ENCODE results near the gene ANGEL2. TPM values are rescaled to one million over a fixed set of nuclear protein-coding genes. Genes with fewer than 3 reads are reported as not detected.
"Not testable (repeated sequence)": the region's sequence is repeated elsewhere in the genome, so short reads cannot be mapped to it uniquely, and the experiment has no call there.

ANGEL2 gene
- total RNA-seq, 2 experiments from 2014 or later, result 38.0 to 38.1 TPM

DNA sequence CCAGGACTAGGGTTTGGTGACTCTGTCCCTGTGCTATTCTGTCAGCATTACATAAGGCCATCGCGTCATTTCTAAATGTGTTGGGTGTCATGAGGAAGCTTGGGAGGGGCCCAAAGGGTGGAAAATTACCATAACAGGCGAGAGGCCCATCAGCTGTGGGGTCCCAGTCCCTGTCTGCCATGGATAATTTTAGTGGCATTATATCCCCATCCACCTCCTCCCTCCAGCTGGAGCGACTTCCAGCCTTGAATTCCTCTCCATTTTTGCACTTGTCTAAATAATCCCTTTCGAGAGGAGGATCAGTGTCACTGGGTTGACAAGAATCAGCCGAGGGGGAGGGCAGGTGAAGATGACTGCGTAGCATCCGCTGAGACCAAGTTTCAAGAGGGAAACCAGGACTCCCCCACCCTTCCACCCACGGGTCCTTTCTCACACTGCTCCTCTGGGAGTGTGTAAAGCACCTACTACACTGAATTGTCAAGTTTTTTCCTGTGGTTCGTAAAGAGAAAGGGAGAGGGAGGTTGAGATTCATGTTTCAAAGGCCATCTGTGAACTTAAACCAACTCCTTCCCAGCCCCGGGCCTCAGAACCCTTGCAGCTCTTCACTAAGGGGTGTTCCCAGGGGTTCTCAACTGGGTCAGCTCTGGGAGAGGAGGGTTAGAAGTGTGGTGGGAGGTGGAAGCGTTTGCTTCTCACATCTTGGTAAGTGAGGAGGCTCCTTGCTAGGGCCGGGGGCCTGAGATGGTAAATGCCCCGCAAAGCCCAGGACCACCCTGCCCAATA, 36.1 kb downstream of the ANGEL2 start:
- ChIA-PET POLR2A (no interaction called here), CTCF (interaction anchor here (0.8 to 1.1 kb wide), 2 partner anchors 33 to 116 kb away, joined by 3 read pairs; no protein-coding TSS in a partner anchor)

DNA sequence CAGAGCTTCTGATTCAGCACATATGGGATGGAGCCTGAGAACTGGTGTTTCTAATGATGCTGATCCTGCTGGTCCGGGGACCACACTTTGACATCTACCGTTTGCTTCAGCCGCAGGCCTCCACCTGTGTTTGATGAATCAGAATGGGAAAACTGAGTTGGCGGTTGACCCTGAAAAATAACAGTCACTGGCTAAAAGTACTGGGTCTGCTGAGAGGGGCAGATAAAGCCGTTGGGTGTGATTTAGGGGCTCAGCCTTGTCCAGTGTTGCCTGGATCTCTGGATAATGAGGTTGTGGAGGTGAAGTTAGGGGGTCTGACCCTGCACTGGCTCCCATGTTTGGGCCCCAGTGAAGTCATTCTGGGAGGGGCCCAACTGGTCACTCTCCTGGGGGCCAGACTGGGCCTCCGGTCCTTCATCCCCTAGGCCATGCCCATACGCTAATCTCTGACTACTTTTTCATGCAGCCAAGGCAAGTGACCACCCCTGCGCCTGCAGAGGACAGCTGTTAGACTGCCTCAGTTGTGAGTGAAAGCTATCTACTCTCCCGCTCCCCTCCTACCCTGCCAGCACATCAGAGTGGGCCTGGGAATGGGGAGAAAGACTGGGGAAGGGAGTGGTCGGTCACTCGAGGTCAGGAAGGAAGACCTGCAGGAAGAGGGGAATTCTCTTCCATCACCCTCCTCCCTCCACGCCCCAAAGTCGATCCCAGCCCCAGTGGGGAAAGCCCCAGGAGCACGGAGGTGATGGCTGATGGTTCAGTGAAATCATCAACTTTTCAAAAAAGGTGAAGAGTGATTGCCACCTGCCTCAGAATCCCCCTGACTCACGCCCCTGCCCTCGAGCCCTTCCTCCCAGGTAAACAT, 37.7 kb downstream of the ANGEL2 start:
- POLR2A ChIA-PET, result no interaction called here
- CTCF ChIA-PET, result interaction anchor here (1.1 kb wide), 1 partner anchor 20 kb away, joined by 3 read pairs; no protein-coding TSS in a partner anchor

- ChIA-PET POLR2A (no interaction called here), CTCF (no interaction called here)
Measured at GRCh38 chr1:212976586-212976985, 39.1 kb downstream of the ANGEL2 start.

DNA sequence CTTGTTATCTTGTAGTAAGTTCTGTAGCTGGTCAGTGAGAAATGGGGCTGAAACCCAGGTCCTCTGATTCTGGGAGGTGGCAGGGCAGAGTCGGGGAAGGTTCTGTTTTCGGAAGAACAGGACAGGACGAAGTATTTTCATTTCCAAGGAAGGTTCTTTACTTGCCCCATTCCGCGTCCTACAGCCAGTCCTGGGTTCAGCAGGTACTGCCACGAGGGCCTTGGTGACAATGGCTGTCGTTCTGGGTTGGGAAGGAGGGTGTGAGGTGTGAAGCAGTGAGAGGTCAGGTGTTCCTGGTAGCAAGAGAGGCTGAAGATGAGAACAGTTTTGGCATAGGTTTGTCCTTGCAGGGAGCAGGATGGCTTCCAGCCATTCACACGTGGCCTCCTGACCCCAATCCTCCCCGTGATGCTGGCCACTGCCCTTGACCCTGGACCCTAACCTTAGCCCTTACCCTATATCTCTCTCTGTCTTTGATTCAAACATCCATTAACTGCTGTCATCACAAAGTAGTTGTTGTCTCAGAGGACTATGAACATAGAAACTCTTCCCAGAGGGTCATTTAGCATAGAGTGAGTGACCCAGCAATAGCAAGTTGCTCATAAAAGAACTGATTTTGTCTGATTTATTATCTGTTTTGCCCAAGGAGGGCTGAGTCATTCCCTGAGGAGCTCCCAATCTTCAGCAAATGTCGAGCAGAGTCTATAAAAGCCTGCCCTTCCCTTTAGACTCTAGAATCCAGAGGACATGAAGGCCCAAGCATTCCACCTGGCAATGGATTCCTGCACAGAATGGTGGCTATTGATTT, 40.4 kb downstream of the ANGEL2 start:
- CTCF ChIA-PET, result no interaction called here
- POLR2A ChIA-PET, result no interaction called here

DNA sequence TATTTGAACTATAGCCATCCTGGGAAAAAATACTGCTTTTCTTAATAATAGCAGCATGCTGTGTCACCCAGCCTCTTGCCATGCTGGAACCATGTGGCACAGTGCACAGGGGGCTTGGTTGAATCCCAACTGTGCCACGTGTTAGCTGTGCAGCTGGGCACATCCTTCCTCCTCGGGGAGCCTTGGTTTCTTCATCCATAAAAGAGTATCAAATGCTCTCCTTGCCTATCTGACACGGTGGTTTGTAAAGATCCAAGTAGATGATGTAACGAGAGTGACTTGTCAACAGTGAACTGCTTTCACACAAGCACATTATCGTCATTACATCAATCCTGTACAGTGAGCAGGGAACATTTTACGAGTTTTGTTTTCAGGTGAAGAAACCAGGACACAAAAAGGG, 41.0 kb downstream of the ANGEL2 start:
- POLR2A ChIA-PET, result no interaction called here
- CTCF ChIA-PET, result no interaction called here

- POLR2A ChIA-PET, result no interaction called here
- CTCF ChIA-PET, result interaction anchor here (0.6 kb wide), 1 partner anchor 26 kb away, joined by 3 read pairs; no protein-coding TSS in a partner anchor
Measured at GRCh38 chr1:212973899-212974298, 41.8 kb downstream of the ANGEL2 start.

GRCh38 chr1:212973426-212973825, 42.2 kb downstream of the ANGEL2 start:
- CTCF ChIA-PET, result no interaction called here
- POLR2A ChIA-PET, result no interaction called here

- CTCF ChIA-PET, result no interaction called here
- POLR2A ChIA-PET, result no interaction called here
Measured at GRCh38 chr1:212971312-212971711, 44.4 kb downstream of the ANGEL2 start.

- CTCF ChIA-PET, result no interaction called here
- POLR2A ChIA-PET, result no interaction called here
Measured at GRCh38 chr1:212970085-212970484, 45.6 kb downstream of the ANGEL2 start.

DNA sequence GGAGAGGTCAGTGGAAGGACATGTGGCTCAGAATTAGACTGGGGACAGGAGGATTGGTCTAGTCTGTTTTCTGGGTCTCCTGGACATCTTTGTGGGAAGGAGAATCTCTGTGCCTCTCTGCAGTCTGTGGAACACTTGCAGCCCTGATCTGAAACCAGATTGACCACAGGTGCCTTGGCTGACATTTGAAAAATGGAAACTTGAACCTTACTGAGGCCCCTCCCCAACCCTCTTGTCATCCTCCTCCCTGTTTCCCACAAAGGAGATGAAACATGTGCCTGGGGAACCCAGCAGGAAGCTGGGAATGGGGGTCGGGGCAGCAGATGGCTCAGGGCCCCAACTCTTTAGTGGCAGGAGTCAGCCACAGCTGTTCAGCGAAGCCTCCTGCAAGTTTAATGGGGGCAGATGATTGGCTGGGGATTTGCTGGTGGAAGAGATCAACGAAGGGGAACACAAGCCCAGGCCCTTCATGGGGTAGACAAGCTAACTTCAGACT, 47.3 kb downstream of the ANGEL2 start:
- CTCF ChIA-PET, result interaction anchor here (1.3 kb wide), 1 partner anchor 303 kb away, joined by 3 read pairs; no protein-coding TSS in a partner anchor
- POLR2A ChIA-PET, result no interaction called here

- ChIA-PET CTCF (interaction anchor here (1.3 kb wide), 1 partner anchor 303 kb away, joined by 3 read pairs; no protein-coding TSS in a partner anchor), POLR2A (no interaction called here)
Measured at GRCh38 chr1:212967801-212968200, 47.9 kb downstream of the ANGEL2 start.

GRCh38 chr1:212966616-212967015, 49.1 kb downstream of the ANGEL2 start:
- CTCF ChIA-PET, result no interaction called here
- POLR2A ChIA-PET, result no interaction called here

DNA sequence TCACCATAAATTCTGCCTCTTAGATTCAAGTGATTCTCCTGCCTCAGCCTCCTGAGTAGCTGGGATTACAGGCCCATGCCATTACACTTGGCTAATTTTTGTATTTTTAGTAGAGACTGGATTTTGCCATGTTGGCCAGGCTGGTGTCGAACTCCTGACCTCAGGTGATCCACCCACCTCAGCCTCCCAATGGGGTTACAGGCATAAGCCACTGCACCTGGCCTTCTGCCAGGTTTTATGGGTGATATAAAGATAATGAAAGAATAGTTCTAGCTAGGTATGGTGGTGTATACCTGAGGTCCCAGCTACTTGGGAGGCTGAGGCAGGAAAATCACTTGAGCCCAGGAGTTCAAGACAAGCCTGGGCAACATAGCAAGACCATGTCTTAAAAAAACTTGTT, 50.7 kb downstream of the ANGEL2 start:
- POLR2A ChIA-PET, CTCF ChIA-PET: not testable (repeated sequence)

- ChIA-PET CTCF (no interaction called here), POLR2A (no interaction called here)
Measured at GRCh38 chr1:212964102-212964501, 51.6 kb downstream of the ANGEL2 start.

DNA sequence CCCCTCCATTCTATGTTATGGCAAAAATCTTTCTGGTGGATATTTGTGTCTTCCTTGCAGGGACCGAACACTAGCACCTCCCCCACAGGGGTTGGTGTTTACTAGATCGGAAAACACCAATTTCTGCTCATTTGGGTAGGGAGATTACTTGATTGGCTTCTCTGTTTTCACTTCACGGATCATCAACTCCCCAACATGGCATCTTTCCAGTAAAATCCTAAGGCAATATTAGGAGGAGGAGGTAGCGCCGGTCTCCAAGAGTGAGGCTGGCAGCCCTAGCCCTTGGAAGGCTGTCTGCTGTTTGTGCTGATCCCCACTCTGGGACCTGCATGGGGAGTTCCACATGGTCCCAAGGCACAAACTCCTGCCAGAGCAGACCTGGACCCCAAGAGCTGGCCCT, 53.2 kb downstream of the ANGEL2 start:
- ChIA-PET POLR2A (no interaction called here), CTCF (no interaction called here)

DNA sequence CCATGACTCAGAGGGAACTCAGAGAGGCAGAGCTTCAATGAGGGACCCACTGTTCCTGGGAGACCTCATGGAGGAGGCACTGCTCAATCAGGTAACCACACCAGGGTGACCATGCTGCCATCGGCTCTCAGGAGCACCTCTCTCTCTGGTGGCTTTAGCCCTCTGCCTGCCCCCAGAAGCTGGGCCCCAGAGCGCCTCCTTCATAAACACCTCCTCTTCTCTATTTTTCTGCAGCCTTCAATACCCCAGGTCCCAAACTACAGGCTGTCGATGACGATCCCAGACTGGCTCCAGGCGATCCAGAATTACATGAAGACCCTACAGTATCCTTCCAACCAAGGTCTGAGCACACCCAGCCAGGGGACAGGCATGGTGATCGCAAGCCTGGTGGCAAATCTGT, 54.7 kb downstream of the ANGEL2 start:
- ChIA-PET POLR2A (no interaction called here), CTCF (no interaction called here)

DNA sequence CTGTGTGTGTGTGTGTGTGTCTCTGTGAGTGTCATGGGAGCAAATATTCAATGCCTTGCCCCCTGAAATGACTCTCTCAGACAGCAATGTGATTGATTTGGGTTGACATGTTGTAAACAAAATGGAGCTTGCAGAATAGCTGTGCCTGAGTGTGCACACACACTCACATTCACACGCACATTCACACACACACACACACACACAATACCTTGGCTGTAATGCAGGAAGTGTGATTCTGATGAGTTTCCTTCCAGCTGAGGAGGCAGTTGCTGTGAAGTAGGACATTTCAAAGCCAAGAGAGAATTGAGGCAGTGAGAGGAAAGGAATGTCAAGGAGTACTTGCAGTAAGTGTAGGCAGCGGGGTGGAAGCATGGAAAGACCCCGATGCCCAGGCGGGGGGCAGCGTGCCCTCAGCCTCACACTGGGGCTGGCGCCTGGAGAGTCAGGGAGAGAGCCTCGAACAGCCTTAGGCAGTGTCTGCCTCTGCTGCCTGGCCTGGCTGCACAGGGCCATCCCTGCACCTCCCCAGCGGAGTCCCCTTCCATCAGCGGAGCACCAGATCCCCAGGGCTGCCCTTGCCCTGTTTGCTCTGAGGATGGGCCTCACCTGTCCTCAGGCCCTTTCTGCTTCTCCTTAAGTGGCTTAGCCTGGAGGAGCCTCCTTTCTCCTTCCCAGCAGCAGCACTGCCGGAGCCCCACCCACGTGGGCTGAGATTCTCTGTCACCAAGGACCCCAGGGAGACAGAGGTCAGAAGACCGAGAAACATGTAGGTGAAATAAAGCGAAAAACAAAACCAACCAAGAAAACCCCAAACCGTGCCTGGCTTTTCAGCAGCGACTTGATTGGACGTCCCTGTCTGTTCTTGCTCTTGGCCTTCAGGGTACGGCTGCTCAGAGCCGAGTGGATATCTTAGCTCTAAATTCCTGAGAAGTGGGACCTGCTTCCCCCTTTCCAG, 56.1 kb downstream of the ANGEL2 start:
- ChIA-PET POLR2A (no interaction called here), CTCF (no interaction called here)

- POLR2A ChIA-PET, result no interaction called here
Measured at GRCh38 chr1:212958175-212958574, 57.5 kb downstream of the ANGEL2 start.

GRCh38 chr1:212957546-212957945, 58.1 kb downstream of the ANGEL2 start:
- POLR2A ChIA-PET, result no interaction called here
- CTCF ChIA-PET, result interaction anchor here (0.7 kb wide), 1 partner anchor 256 kb away, joined by 5 read pairs; no protein-coding TSS in a partner anchor

More at GRCh38 chr1:212958175-212958574, 57.5 kb downstream of the ANGEL2 start:
- CTCF ChIA-PET, result interaction anchor here (0.7 kb wide), 1 partner anchor 256 kb away, joined by 5 read pairs; no protein-coding TSS in a partner anchor

Data from activated CD8-positive, alpha-beta memory T cell treated with anti-CD3 and anti-CD28 coated beads for 36 hours (primary cell).